IMR-90 (cell line): ENCODE measurements around the gene OBI1. TPM values are rescaled to one million over a fixed set of nuclear protein-coding genes. Genes with fewer than 3 reads are reported as not detected.

Experiments used
- ATAC-seq: fragments of 200-7000 bp; cut with Tn5 transposase; 2 replicates; pipeline ENCODE4 v1.9.1; 2020; ENCODE audit warnings: low read depth, mild to moderate bottlenecking, moderate library complexity
- BruUV-seq: library from RNA; stranded (reverse); fragments of 400-500 nt; replicated peaks from 2 replicates; lab custom pipeline; 2021; lab: Mats Ljungman, UMichigan
- CTCF ChIA-PET: fragments of 300-600 bp; formaldehyde crosslinking; extraction: SDS; loops from one replicate; lab custom pipeline; 2021; ENCODE audit warnings: antibody characterized with exemption; lab: Yijun Ruan, JAX
- POLR2A ChIA-PET: fragments of 300-600 bp; sonication (Branson Sonifier 250); formaldehyde crosslinking; loops from one replicate; lab custom pipeline; 2022; ENCODE audit warnings: antibody characterized with exemption; ENCODE audit not compliant: unreplicated experiment; lab: Charles Lee
- DNase-seq: peaks from one replicate; pipeline ENCODE4 v3.0.0; 2013
- H2AFZ ChIP-seq: replicated peaks from 2 replicates; pipeline ENCODE3; 2013; ENCODE audit warnings: low read length, mild to moderate bottlenecking; ENCODE audit not compliant: poor library complexity
- H2AK5ac ChIP-seq: 2 replicates; pipeline ENCODE4 v1.6.1; 2013; ENCODE audit warnings: low read depth, low read length, inconsistent platforms
- H2AK9ac ChIP-seq: replicated peaks from 2 replicates; pipeline ENCODE3; 2013; ENCODE audit warnings: mild to moderate bottlenecking, low read depth, low read length, moderate library complexity; ENCODE audit not compliant: poor library complexity
- H2BK120ac ChIP-seq: 2 replicates; pipeline ENCODE4 v1.6.1; 2013; ENCODE audit warnings: low read depth, low read length, inconsistent platforms
- H2BK15ac ChIP-seq: 3 replicates; pipeline ENCODE4 v1.6.1; 2013; ENCODE audit warnings: low read depth, low read length, inconsistent platforms
- H2BK20ac ChIP-seq: 2 replicates; pipeline ENCODE4 v1.6.1; 2013; ENCODE audit warnings: low read depth, mild to moderate bottlenecking, inconsistent platforms, low read length, moderate library complexity
- H2BK5ac ChIP-seq: 2 replicates; pipeline ENCODE4 v1.6.1; 2013; ENCODE audit warnings: mild to moderate bottlenecking, low read depth, low read length, inconsistent platforms; ENCODE audit not compliant: poor library complexity, severe bottlenecking
- H3K14ac ChIP-seq: replicated peaks from 2 replicates; pipeline ENCODE4 v1.6.1; 2013; ENCODE audit warnings: low read depth, low read length, inconsistent platforms
- H3K18ac ChIP-seq: 2 replicates; pipeline ENCODE4 v1.6.1; 2013; ENCODE audit warnings: low read depth, low read length, control low read depth
- H3K23ac ChIP-seq: 2 replicates; pipeline ENCODE4 v1.6.1; 2013; ENCODE audit warnings: low read depth, low read length, inconsistent platforms
- H3K27ac ChIP-seq: 2 replicates; pipeline ENCODE4 v1.5.1; 2013; ENCODE audit warnings: mild to moderate bottlenecking, control low read depth, low read length; ENCODE audit not compliant: insufficient read depth
- H3K27me3 ChIP-seq: 2 replicates; pipeline ENCODE4 v1.6.1; 2013; ENCODE audit warnings: low read length; ENCODE audit not compliant: control insufficient read depth, insufficient read depth
- H3K36me3 ChIP-seq: 2 replicates; pipeline ENCODE4 v1.6.1; 2013; ENCODE audit warnings: low read length, mixed read lengths; ENCODE audit not compliant: control insufficient read depth, insufficient read depth
- H3K4ac ChIP-seq: 2 replicates; pipeline ENCODE4 v1.6.1; 2013; ENCODE audit warnings: low read depth, low read length, inconsistent platforms
- H3K4me1 ChIP-seq: 2 replicates; pipeline ENCODE4 v1.6.1; 2013; ENCODE audit warnings: low read length, mixed read lengths; ENCODE audit not compliant: control insufficient read depth, insufficient read depth
- H3K4me2 ChIP-seq: 2 replicates; pipeline ENCODE4 v1.6.1; 2013; ENCODE audit warnings: low read depth, mild to moderate bottlenecking, control low read depth, low read length, moderate library complexity
- H3K4me3 ChIP-seq: 2 replicates; pipeline ENCODE4 v1.5.1; 2013; ENCODE audit warnings: low read depth, mild to moderate bottlenecking, control low read depth, low read length, moderate library complexity; ENCODE audit not compliant: insufficient read depth
- H3K56ac ChIP-seq: 2 replicates; pipeline ENCODE4 v1.6.1; 2013; ENCODE audit warnings: low read length, inconsistent platforms; ENCODE audit not compliant: insufficient read depth; ENCODE audit errors: extremely low read depth
- H3K79me1 ChIP-seq, 2 experiments: 2 replicates each; pipeline ENCODE4 v1.6.1; 2013; ENCODE audit warnings: low read length in 2 of 2, inconsistent platforms in 1 of 2, low read depth in 1 of 2
- H3K9ac ChIP-seq: 2 replicates; pipeline ENCODE4 v1.6.1; 2013; ENCODE audit warnings: low read depth, low read length, control low read depth
- H3K9me1 ChIP-seq: 2 replicates; pipeline ENCODE4 v1.6.1; 2013; ENCODE audit warnings: low read length, inconsistent platforms; ENCODE audit not compliant: insufficient read depth
- H3K9me3 ChIP-seq: 2 replicates; pipeline ENCODE4 v1.6.1; 2013; ENCODE audit warnings: low read length; ENCODE audit not compliant: control insufficient read depth, insufficient read depth
- H4K20me1 ChIP-seq: 2 replicates; pipeline ENCODE4 v1.6.1; 2013; ENCODE audit warnings: low read length, inconsistent platforms; ENCODE audit not compliant: insufficient read depth
- H4K5ac ChIP-seq: 2 replicates; pipeline ENCODE4 v1.6.1; 2013; ENCODE audit warnings: mild to moderate bottlenecking, low read depth, low read length, control low read depth
- H4K8ac ChIP-seq, 2 experiments: 2 replicates each; pipeline ENCODE4 v1.6.1; 2013; ENCODE audit warnings: low read depth in 2 of 2, low read length in 2 of 2, control low read depth in 1 of 2, inconsistent platforms in 1 of 2
- H4K91ac ChIP-seq: 2 replicates; pipeline ENCODE4 v1.6.1; 2013; ENCODE audit warnings: low read depth, low read length, inconsistent platforms; ENCODE audit not compliant: insufficient read depth
- WGBS, 2 experiments: methylation state at CpG; one replicate each; pipeline versions ENCODE4 v1.1.5 to v1.1.7; 2013; ENCODE audit warnings: missing lambda C conversion rate in 2 of 2; ENCODE audit not compliant: insufficient read length in 1 of 2; ENCODE audit errors: extremely low coverage in 2 of 2; 5-methylcytosine and 5-hydroxymethylcytosine counted together
- dilution Hi-C: fragments of 300-500 bp; cut with HindIII; formaldehyde crosslinking; loops from one replicate; pipeline ENCODE4 v1.14.3; 2018; ENCODE audit warnings: low sequenced_read_pairs; ENCODE audit not compliant: unreplicated experiment
- in situ Hi-C: fragments of 300-500 bp; cut with MboI; formaldehyde crosslinking; loops from 3 replicates; pipeline ENCODE4 v1.14.3; 2019; ENCODE audit warnings: low sequenced_read_pairs, inconsistent platforms, mixed read lengths
- intact Hi-C: fragments of 100-400 bp; cut with micrococcal nuclease; formaldehyde crosslinking; loops from 2 replicates; pipeline ENCODE4 v1.10.0; 2022
- polyA plus RNA-seq, 3 experiments: library from polyadenylated mRNA; depleted of rRNA; stranded (reverse); fragments of >200 nt; gene quantifications; 2 replicates each; pipeline ENCODE4 v1.2.3, GENCODE V29; 2012; ENCODE audit warnings: low replicate concordance in 1 of 3
- total RNA-seq: library from RNA; depleted of rRNA; stranded (reverse); fragments of >200 nt; gene quantifications from 2 replicates; pipeline ENCODE4 v1.2.3, GENCODE V29; 2012
- TF ChIP-seq, protein P1 (sequence below): fragments of 150-350 bp; IDR thresholded peaks from 2 replicates; pipeline ENCODE4 v1.6.1; 2016; ENCODE audit warnings: low read depth, mild to moderate bottlenecking, low read length, moderate library complexity, borderline replicate concordance

The OBI1 gene
- total and polyA plus RNA-seq, 2 of the 4 experiments (the other 2 are of a cell fraction) = 4.4 to 11.8 TPM

DNA sequence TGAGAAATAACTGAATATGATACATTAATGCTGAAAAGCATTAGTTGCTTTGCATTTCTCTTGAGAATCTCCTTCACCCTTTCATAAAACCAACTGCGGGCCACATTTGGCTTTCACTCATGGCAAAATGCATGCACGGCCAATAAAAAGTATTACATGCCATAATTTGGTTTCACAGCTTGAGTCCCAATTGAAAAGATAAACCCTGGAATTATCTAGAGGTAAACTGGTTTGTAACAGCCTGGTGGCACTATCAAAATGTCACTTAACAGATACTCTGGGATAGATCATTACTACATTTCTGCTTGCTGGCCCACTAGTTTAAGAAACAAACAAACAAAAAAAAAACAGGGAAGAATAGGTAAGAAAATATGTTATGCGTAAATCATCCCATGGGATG is 3.9 kb downstream of the OBI1 start:
- Histone ChIP-seq H3K14ac (no peak overlapping the region), H3K56ac (no peak overlapping the region), H2BK20ac (no peak overlapping the region), H2AK5ac (no peak overlapping the region), H2BK15ac (no peak overlapping the region), H2AK9ac (no peak overlapping the region), H3K9me3 (no peaks in the 10 kb centered on the region), H3K18ac (no peak overlapping the region), H3K9ac (no peak overlapping the region), H3K27me3 (no peaks in the 10 kb centered on the region), H4K5ac (no peak overlapping the region), H3K4me3 (no peak overlapping the region), H4K91ac (no peak overlapping the region), H2AFZ (no peak overlapping the region), H4K8ac (no peak overlapping the region), H3K4me1 (peaks cover 2% of the 10 kb centered on the region; the same call in 1 of the 2 replicates), H4K20me1 (peaks cover 17% of the 10 kb centered on the region), H3K36me3 (no peaks in the 10 kb centered on the region), H2BK5ac (no peak overlapping the region), H3K4me2 (no peak overlapping the region), H3K27ac (no peak overlapping the region), H3K9me1 (no peaks in the 10 kb centered on the region), H2BK120ac (no peak overlapping the region), H3K4ac (no peak overlapping the region), H3K23ac (no peak overlapping the region), H3K79me1 (peaks cover 8 to 56% of the 10 kb centered on the region in 2 experiments)
- WGBS, 2 experiments = no CpG with 5 or more reads among the region's 3 CpGs
- POLR2A ChIA-PET = no interaction called here
- ATAC-seq = no peak
- CTCF ChIA-PET = no interaction called here
- dilution Hi-C loops = no loop called here
- intact Hi-C loops = no loop called here
- DNase-seq = no peak
- BruUV-seq = no TSS peak
- in situ Hi-C loops = no loop called here
- TF ChIP-seq, protein P1, sequence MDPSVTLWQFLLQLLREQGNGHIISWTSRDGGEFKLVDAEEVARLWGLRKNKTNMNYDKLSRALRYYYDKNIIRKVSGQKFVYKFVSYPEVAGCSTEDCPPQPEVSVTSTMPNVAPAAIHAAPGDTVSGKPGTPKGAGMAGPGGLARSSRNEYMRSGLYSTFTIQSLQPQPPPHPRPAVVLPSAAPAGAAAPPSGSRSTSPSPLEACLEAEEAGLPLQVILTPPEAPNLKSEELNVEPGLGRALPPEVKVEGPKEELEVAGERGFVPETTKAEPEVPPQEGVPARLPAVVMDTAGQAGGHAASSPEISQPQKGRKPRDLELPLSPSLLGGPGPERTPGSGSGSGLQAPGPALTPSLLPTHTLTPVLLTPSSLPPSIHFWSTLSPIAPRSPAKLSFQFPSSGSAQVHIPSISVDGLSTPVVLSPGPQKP = no peak
